GM19463 (cell line): Measurements from ENCODE around the gene POLD3.
"Not testable (repeated sequence)": the region's sequence is repeated elsewhere in the genome, so short reads cannot be mapped to it uniquely, and the experiment has no call there.

Experiments used
- ATAC-seq: cut with Tn5 transposase; IDR thresholded peaks from one replicate; pipeline ENCODE4 v1.9.1; 2021; ENCODE audit warnings: mild to moderate bottlenecking, moderate library complexity; ENCODE audit not compliant: unreplicated experiment

The POLD3 gene

GRCh38 chr11:74636630-74637184 lies 44.3 kb downstream of the POLD3 start:
- no peak for ATAC-seq

- ATAC-seq = no peak
Measured at GRCh38 chr11:74637700-74638099, 45.3 kb downstream of the POLD3 start.

GRCh38 chr11:74638869-74639268 lies 46.5 kb downstream of the POLD3 start:
- ATAC-seq = no peak

- ATAC-seq = no peak
Measured at GRCh38 chr11:74639533-74639932, 47.2 kb downstream of the POLD3 start.

GRCh38 chr11:74641289-74641688 lies 48.9 kb downstream of the POLD3 start:
- ATAC-seq = no peak

- ATAC-seq = no peak
Measured at GRCh38 chr11:74641905-74642304, 49.5 kb downstream of the POLD3 start.

GRCh38 chr11:74642912-74643311 lies 50.5 kb downstream of the POLD3 start:
- no peak for ATAC-seq

- no peak for ATAC-seq
Measured at GRCh38 chr11:74644081-74644480, 51.7 kb downstream of the POLD3 start.

- ATAC-seq = no peak
Measured at GRCh38 chr11:74646215-74646614, 53.8 kb downstream of the POLD3 start.

GRCh38 chr11:74646954-74647353 lies 54.6 kb downstream of the POLD3 start:
- ATAC-seq = no peak

GRCh38 chr11:74647404-74647803 lies 55.0 kb downstream of the POLD3 start:
- no peak for ATAC-seq

GRCh38 chr11:74647831-74648230 lies 55.4 kb downstream of the POLD3 start:
- no peak for ATAC-seq

- ATAC-seq = no peak
Measured at GRCh38 chr11:74648894-74649293, 56.5 kb downstream of the POLD3 start.

- ATAC-seq = no peak
Measured at GRCh38 chr11:74650498-74650897, 58.1 kb downstream of the POLD3 start.

- ATAC-seq = no peak
Measured at GRCh38 chr11:74654976-74655375, 62.6 kb downstream of the POLD3 start.

- ATAC-seq = not testable (repeated sequence)
Measured at GRCh38 chr11:74659124-74659523, 66.7 kb downstream of the POLD3 start.

GRCh38 chr11:74662487-74663103 lies 70.2 kb downstream of the POLD3 start:
- no peak for ATAC-seq

- ATAC-seq = no peak
Measured at GRCh38 chr11:74663315-74663714, 70.9 kb downstream of the POLD3 start.

GRCh38 chr11:74669211-74670160 lies 77.1 kb downstream of the POLD3 start:
- ATAC-seq = no peak

- no peak for ATAC-seq
Measured at GRCh38 chr11:74670171-74670570, 77.8 kb downstream of the POLD3 start.

- ATAC-seq = no peak
Measured at GRCh38 chr11:74671520-74672196, 79.3 kb downstream of the POLD3 start.
